Activated T-helper 1 cell treated with anti-CD3 and anti-CD28 coated beads, Interleukin-12 subunit alpha, Interleukin-12 subunit beta, Interleukin-2, Interleukin-4 antibody, amounts not matched to agents 30 ng/mL and 10 ng/mL and 1 ng/mL, durations not matched to agents 14 hours and 24 hours and 36 hours (primary cell): ENCODE measurements around the gene SNX18. TPM values are rescaled to one million over a fixed set of nuclear protein-coding genes. Genes with fewer than 3 reads are reported as not detected.

ENCODE experiments used
- DNase-seq: peaks from one replicate; pipeline ENCODE4 v3.0.0; 2021; ENCODE audit warnings: low spot score
- H3K27ac Mint-ChIP-seq: one replicate; pipeline ENCODE4 v1.8.0; 2021; ENCODE audit warnings: mild to moderate bottlenecking, mixed read lengths
- H3K27me3 Mint-ChIP-seq: one replicate; pipeline ENCODE4 v1.8.0; 2022; ENCODE audit warnings: mild to moderate bottlenecking, moderate library complexity, mixed read lengths; ENCODE audit not compliant: insufficient read depth
- H3K36me3 Mint-ChIP-seq: one replicate; pipeline ENCODE4 v1.8.0; 2021; ENCODE audit warnings: low read depth, mixed read lengths
- H3K4me1 Mint-ChIP-seq: one replicate; pipeline ENCODE4 v1.8.0; 2021; ENCODE audit warnings: low read depth, mixed read lengths
- H3K4me3 Mint-ChIP-seq: one replicate; pipeline ENCODE4 v1.8.0; 2021; ENCODE audit warnings: mild to moderate bottlenecking, moderate library complexity, mixed read lengths
- H3K9me3 Mint-ChIP-seq: one replicate; pipeline ENCODE4 v1.8.0; 2021; ENCODE audit warnings: mixed read lengths
- intact Hi-C: fragments of 100-400 bp; cut with micrococcal nuclease; formaldehyde crosslinking; loops from one replicate; pipeline ENCODE4 v1.15.1; 2024
- total RNA-seq: library from RNA; stranded (reverse); gene quantifications from 2 replicates; pipeline ENCODE4 v1.2.3, GENCODE V29; 2022

Gene SNX18
- total RNA-seq, 1 donor from 2014 or later: 25.4 TPM

GRCh38 chr5:54551926-54552325, 34.4 kb downstream of the SNX18 start:
- no peaks in the 10 kb centered on the region for H3K9me3 Mint-ChIP-seq
- intact Hi-C loops: no loop called here
- H3K36me3 Mint-ChIP-seq: peaks cover 23% of the 10 kb centered on the region
- DNase-seq: no peak
- no peaks in the 10 kb centered on the region for H3K4me1 Mint-ChIP-seq
- no peak overlapping the region for H3K4me3 Mint-ChIP-seq
- no peak overlapping the region for H3K27ac Mint-ChIP-seq
- no peaks in the 10 kb centered on the region for H3K27me3 Mint-ChIP-seq

GRCh38 chr5:54552446-54552845, 34.9 kb downstream of the SNX18 start:
- intact Hi-C loops: no loop called here
- Mint-ChIP-seq H3K36me3 (peaks cover 23% of the 10 kb centered on the region), H3K27me3 (no peaks in the 10 kb centered on the region), H3K4me3 (no peak overlapping the region), H3K9me3 (no peaks in the 10 kb centered on the region), H3K27ac (no peak overlapping the region), H3K4me1 (no peaks in the 10 kb centered on the region)
- no peak for DNase-seq

- Mint-ChIP-seq H3K4me3 (no peak overlapping the region), H3K27me3 (peaks cover 5% of the 10 kb centered on the region), H3K4me1 (no peaks in the 10 kb centered on the region), H3K36me3 (peaks cover 20% of the 10 kb centered on the region), H3K27ac (no peak overlapping the region), H3K9me3 (no peaks in the 10 kb centered on the region)
- intact Hi-C loops: no loop called here
- no peak for DNase-seq
These were observed 36.2 kb downstream of the SNX18 start for GRCh38 chr5:54553659-54554207.

GRCh38 chr5:54556141-54556540, 38.6 kb downstream of the SNX18 start:
- Mint-ChIP-seq H3K4me3 (no peak overlapping the region), H3K4me1 (no peaks in the 10 kb centered on the region), H3K36me3 (peaks cover 7% of the 10 kb centered on the region), H3K27ac (no peak overlapping the region), H3K27me3 (peaks cover 5% of the 10 kb centered on the region), H3K9me3 (peaks cover 4% of the 10 kb centered on the region)
- DNase-seq: no peak
- intact Hi-C loops: no loop called here

- intact Hi-C loops: no loop called here
- H3K27me3 Mint-ChIP-seq: peaks cover 5% of the 10 kb centered on the region
- peaks cover 7% of the 10 kb centered on the region for H3K36me3 Mint-ChIP-seq
- H3K4me3 Mint-ChIP-seq: no peak overlapping the region
- peaks cover 4% of the 10 kb centered on the region for H3K9me3 Mint-ChIP-seq
- no peak for DNase-seq
- H3K27ac Mint-ChIP-seq: no peak overlapping the region
- H3K4me1 Mint-ChIP-seq: no peaks in the 10 kb centered on the region
These were observed 40.8 kb downstream of the SNX18 start for GRCh38 chr5:54558362-54558761.

GRCh38 chr5:54561651-54562050, 44.1 kb downstream of the SNX18 start:
- intact Hi-C loops: no loop called here
- no peak overlapping the region for H3K4me3 Mint-ChIP-seq
- no peak for DNase-seq
- H3K9me3 Mint-ChIP-seq: peaks cover 4% of the 10 kb centered on the region
- H3K36me3 Mint-ChIP-seq: peaks cover 5% of the 10 kb centered on the region
- H3K27me3 Mint-ChIP-seq: peaks cover 5% of the 10 kb centered on the region
- no peaks in the 10 kb centered on the region for H3K4me1 Mint-ChIP-seq
- H3K27ac Mint-ChIP-seq: no peak overlapping the region

GRCh38 chr5:54563083-54563761, 45.7 kb downstream of the SNX18 start:
- intact Hi-C loops: no loop called here
- Mint-ChIP-seq H3K27me3 (peaks cover 5% of the 10 kb centered on the region), H3K4me1 (no peaks in the 10 kb centered on the region), H3K36me3 (peaks cover 3% of the 10 kb centered on the region), H3K27ac (no peak overlapping the region), H3K4me3 (no peak overlapping the region), H3K9me3 (peaks cover 4% of the 10 kb centered on the region)
- DNase-seq: no peak

GRCh38 chr5:54567996-54568395, 50.4 kb downstream of the SNX18 start:
- no peak for DNase-seq
- Mint-ChIP-seq H3K4me3 (no peak overlapping the region), H3K4me1 (no peaks in the 10 kb centered on the region), H3K36me3 (no peaks in the 10 kb centered on the region), H3K27ac (no peak overlapping the region), H3K9me3 (no peaks in the 10 kb centered on the region), H3K27me3 (peaks cover 2% of the 10 kb centered on the region)
- intact Hi-C loops: no loop called here

- intact Hi-C loops: no loop called here
These were observed 53.4 kb downstream of the SNX18 start for GRCh38 chr5:54570916-54571315.

GRCh38 chr5:54571462-54571861, 53.9 kb downstream of the SNX18 start:
- Mint-ChIP-seq H3K36me3 (no peaks in the 10 kb centered on the region), H3K4me1 (peaks cover 11% of the 10 kb centered on the region), H3K9me3 (no peaks in the 10 kb centered on the region), H3K27ac (no peak overlapping the region), H3K27me3 (peaks cover 2% of the 10 kb centered on the region), H3K4me3 (no peak overlapping the region)
- intact Hi-C loops: no loop called here
- no peak for DNase-seq

More at GRCh38 chr5:54570916-54571315, 53.4 kb downstream of the SNX18 start:
- no peaks in the 10 kb centered on the region for H3K9me3 Mint-ChIP-seq
- peaks cover 2% of the 10 kb centered on the region for H3K27me3 Mint-ChIP-seq
- DNase-seq: no peak
- no peak overlapping the region for H3K27ac Mint-ChIP-seq
- H3K4me1 Mint-ChIP-seq: peaks cover 11% of the 10 kb centered on the region
- no peaks in the 10 kb centered on the region for H3K36me3 Mint-ChIP-seq
- no peak overlapping the region for H3K4me3 Mint-ChIP-seq

GRCh38 chr5:54573812-54574489, 56.4 kb downstream of the SNX18 start:
- intact Hi-C loops: no loop called here
- H3K4me3 Mint-ChIP-seq: no peak overlapping the region
- H3K4me1 Mint-ChIP-seq: peaks cover 11% of the 10 kb centered on the region
- H3K9me3 Mint-ChIP-seq: no peaks in the 10 kb centered on the region
- peaks cover under 1% of the 10 kb centered on the region for H3K27me3 Mint-ChIP-seq
- no peaks in the 10 kb centered on the region for H3K36me3 Mint-ChIP-seq
- DNase-seq: no peak
- H3K27ac Mint-ChIP-seq: no peak overlapping the region

- Mint-ChIP-seq H3K9me3 (no peaks in the 10 kb centered on the region), H3K36me3 (no peaks in the 10 kb centered on the region), H3K4me1 (peaks cover 11% of the 10 kb centered on the region), H3K27me3 (peaks cover 9% of the 10 kb centered on the region), H3K27ac (no peak overlapping the region), H3K4me3 (no peak overlapping the region)
- no peak for DNase-seq
- intact Hi-C loops: no loop called here
These were observed 60.0 kb downstream of the SNX18 start for GRCh38 chr5:54577528-54577927.

GRCh38 chr5:54577937-54578653, 60.5 kb downstream of the SNX18 start:
- no peak overlapping the region for H3K27ac Mint-ChIP-seq
- H3K27me3 Mint-ChIP-seq: peaks cover 9% of the 10 kb centered on the region
- intact Hi-C loops: no loop called here
- H3K9me3 Mint-ChIP-seq: no peaks in the 10 kb centered on the region
- peaks cover 11% of the 10 kb centered on the region for H3K4me1 Mint-ChIP-seq
- no peak overlapping the region for H3K4me3 Mint-ChIP-seq
- no peaks in the 10 kb centered on the region for H3K36me3 Mint-ChIP-seq
- no peak for DNase-seq
